ENCODE data around the gene DDX10.

DDX10 gene

DNA sequence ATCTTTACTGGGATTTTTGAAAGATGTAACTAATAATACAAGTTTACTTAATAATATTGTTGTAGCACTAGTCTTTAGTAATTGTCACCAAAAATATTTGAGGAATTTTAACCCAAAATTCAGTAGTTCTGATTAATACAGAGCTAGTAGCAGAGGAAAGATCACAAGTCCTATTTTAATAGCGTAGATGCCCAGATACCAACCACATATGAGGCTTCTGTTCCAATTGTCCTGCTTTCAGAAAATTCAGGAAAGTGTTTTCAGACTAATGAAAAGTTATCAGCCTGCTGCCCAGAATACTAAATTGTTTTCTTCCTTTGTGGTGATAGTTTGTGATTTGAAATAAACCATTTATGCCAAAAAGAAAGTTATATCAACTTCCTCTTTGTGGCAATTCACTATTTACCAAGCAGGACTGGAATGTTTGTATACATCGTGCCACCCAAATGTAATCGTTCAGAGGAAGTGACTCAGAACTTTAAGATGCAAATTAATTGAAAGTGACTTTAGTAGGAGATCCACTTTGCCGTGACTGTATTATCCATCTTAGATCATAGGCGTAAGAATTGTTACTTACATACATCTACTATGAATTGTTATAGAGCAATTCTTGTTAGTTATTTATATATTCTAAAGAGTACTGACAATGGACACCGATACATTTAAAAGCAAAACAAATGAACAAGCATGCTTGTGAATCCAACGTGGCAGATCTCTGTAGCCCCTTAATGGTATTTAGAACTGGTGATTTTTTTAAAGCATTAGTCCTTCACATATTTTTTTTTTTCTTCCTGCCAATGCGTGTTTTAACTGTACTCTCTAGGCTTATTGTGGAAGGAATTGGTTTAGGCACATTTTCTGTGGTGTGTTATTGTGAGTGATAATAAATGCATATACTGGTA lies 231.0 kb downstream of the DDX10 start:
- H3K36me3 ChIP-seq (ENCODE audit: control insufficient read depth, insufficient read depth, low read length, severe bottlenecking) = no peaks in the 10 kb centered on the region
- no peaks in the 10 kb centered on the region for H3K4me1 ChIP-seq (ENCODE audit: control insufficient read depth, insufficient read depth, low read length)
- H3K9ac ChIP-seq (ENCODE audit: low read length) = no peak overlapping the region
- peak; percentile 65 for DNase-seq (ENCODE audit: low read depth)
- no peaks in the 10 kb centered on the region for H3K27me3 ChIP-seq (replicated peaks; ENCODE audit: control insufficient read depth, insufficient read depth, low read length)
- H3K9me3 ChIP-seq (ENCODE audit: control insufficient read depth, low read length) = no peaks in the 10 kb centered on the region
- H3K4me3 ChIP-seq (ENCODE audit: low read length) = no peak overlapping the region

DNA sequence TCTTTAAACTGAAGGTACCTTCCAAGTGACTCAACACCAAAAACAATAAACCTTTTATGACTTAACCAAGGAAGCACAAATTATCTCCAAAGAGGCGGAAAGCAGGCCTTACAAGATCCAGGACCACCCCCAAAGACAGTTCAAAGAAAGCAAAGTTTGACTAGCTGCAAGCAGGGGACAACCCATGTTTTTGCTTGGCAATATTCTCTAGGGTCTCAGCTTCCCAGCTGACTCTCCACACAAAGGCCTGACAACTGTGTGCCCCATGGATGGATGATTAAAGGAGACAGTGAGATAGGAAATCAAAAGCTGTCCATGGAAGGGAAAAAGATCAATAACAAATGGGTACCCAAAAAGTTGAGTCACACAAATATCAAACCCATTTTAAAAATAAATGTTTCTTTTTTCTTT lies 232.2 kb downstream of the DDX10 start:
- no peak overlapping the region for H3K4me3 ChIP-seq (ENCODE audit: low read length)
- H3K36me3 ChIP-seq (ENCODE audit: control insufficient read depth, insufficient read depth, low read length, severe bottlenecking) = no peaks in the 10 kb centered on the region
- H3K9me3 ChIP-seq (ENCODE audit: control insufficient read depth, low read length) = no peaks in the 10 kb centered on the region
- H3K4me1 ChIP-seq (ENCODE audit: control insufficient read depth, insufficient read depth, low read length) = no peaks in the 10 kb centered on the region
- DNase-seq (ENCODE audit: low read depth) = peak; percentile 4
- H3K27me3 ChIP-seq (replicated peaks; ENCODE audit: control insufficient read depth, insufficient read depth, low read length) = no peaks in the 10 kb centered on the region
- H3K9ac ChIP-seq (ENCODE audit: low read length) = no peak overlapping the region

DNA sequence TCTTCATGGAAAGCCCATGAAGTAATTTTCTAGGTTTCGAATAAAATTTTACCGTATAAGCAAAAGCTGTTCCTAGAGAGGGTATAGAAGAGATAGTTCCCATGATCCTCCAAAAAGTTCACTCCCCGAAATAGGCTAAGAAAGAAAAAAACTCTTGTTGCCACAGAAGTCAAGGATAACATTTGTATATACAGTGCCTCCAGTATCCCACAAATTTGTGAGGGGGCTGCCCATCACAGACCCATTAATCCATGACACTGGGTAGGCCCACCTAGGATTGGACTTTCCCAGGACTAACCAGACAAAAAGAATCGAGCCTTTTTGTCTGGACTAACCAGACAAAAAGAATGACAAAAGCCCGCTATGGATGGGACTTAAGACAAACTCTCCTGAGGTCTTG lies 233.0 kb downstream of the DDX10 start:
- Histone ChIP-seq H3K27me3 (replicated peaks; ENCODE audit: control insufficient read depth, insufficient read depth, low read length) (no peaks in the 10 kb centered on the region), H3K4me1 (ENCODE audit: control insufficient read depth, insufficient read depth, low read length) (no peaks in the 10 kb centered on the region), H3K4me3 (ENCODE audit: low read length) (no peak overlapping the region), H3K9me3 (ENCODE audit: control insufficient read depth, low read length) (no peaks in the 10 kb centered on the region), H3K36me3 (ENCODE audit: control insufficient read depth, insufficient read depth, low read length, severe bottlenecking) (no peaks in the 10 kb centered on the region), H3K9ac (ENCODE audit: low read length) (no peak overlapping the region)
- DNase-seq (ENCODE audit: low read depth) = no peak

DNA sequence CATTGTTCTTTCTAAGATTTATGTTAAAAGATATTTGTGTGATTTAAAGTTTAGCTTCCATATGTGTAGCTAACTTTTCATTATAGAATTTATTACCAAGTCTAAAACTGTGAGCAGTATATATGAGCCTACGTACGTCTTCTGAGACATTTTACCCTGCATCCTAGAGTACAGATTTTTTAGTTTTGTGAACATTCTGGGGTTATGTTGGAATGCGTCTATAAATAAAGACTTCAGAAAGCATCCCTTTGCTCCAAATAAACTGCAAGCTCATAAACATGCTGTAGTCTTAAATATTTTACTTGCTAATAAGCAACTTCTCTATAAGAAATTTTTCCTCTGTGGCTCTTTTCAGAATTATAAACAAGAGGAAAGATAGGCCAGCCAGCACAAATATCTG lies 236.5 kb downstream of the DDX10 start:
- Histone ChIP-seq H3K4me1 (ENCODE audit: control insufficient read depth, insufficient read depth, low read length) (peaks cover 6% of the 10 kb centered on the region), H3K9me3 (ENCODE audit: control insufficient read depth, low read length) (no peaks in the 10 kb centered on the region), H3K4me3 (ENCODE audit: low read length) (no peak overlapping the region), H3K9ac (ENCODE audit: low read length) (no peak overlapping the region), H3K36me3 (ENCODE audit: control insufficient read depth, insufficient read depth, low read length, severe bottlenecking) (no peaks in the 10 kb centered on the region), H3K27me3 (replicated peaks; ENCODE audit: control insufficient read depth, insufficient read depth, low read length) (no peaks in the 10 kb centered on the region)
- DNase-seq (ENCODE audit: low read depth) = no peak

DNA sequence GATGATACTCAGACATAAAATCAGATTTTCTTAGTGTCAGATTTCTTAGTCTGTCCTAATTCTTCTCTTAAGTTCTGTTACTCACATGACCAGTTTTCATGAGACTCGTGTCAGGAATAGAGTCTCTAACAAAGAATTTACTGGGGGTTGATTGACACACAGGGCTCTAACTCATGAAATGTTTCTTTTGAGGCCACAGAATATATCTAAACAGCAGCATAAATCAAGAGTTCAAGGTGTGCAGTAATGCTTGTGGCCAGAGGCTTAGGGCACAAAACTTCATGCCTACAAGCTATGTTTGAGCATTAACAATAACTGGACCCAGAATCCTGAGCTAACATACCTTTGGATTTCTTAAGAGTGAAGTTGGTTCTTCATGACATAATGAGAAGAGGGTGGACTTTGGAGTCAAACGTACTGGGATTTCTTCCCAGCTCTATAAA lies 237.2 kb downstream of the DDX10 start:
- H3K36me3 ChIP-seq (ENCODE audit: control insufficient read depth, insufficient read depth, low read length, severe bottlenecking) = no peaks in the 10 kb centered on the region
- H3K9me3 ChIP-seq (ENCODE audit: control insufficient read depth, low read length) = no peaks in the 10 kb centered on the region
- H3K4me3 ChIP-seq (ENCODE audit: low read length) = no peak overlapping the region
- H3K9ac ChIP-seq (ENCODE audit: low read length) = no peak overlapping the region
- no peak for DNase-seq (ENCODE audit: low read depth)
- no peaks in the 10 kb centered on the region for H3K27me3 ChIP-seq (replicated peaks; ENCODE audit: control insufficient read depth, insufficient read depth, low read length)
- H3K4me1 ChIP-seq (ENCODE audit: control insufficient read depth, insufficient read depth, low read length) = peaks cover 13% of the 10 kb centered on the region

DNA sequence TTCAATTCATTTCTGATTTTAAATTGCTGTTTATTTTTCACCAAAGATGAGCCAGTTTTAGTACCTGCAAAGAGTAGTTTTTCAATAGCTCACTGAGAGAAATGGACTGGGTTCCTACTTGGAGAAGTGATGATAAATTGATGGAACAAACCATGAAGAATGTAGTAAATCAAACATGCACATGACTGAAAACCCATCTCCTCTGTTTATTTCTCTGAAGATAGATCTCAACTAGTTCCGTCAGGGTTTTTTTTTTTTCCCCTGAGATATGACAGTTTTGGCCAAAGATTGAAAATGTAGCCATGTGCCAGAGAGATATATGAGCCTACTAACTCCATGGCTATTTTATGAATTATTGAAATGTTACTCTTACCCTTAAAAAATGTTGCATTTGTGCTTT lies 239.6 kb downstream of the DDX10 start:
- H3K4me3 ChIP-seq (ENCODE audit: low read length) = no peak overlapping the region
- no peaks in the 10 kb centered on the region for H3K9me3 ChIP-seq (ENCODE audit: control insufficient read depth, low read length)
- peaks cover 18% of the 10 kb centered on the region for H3K4me1 ChIP-seq (ENCODE audit: control insufficient read depth, insufficient read depth, low read length)
- H3K27me3 ChIP-seq (replicated peaks; ENCODE audit: control insufficient read depth, insufficient read depth, low read length) = no peaks in the 10 kb centered on the region
- DNase-seq (ENCODE audit: low read depth) = no peak
- no peaks in the 10 kb centered on the region for H3K36me3 ChIP-seq (ENCODE audit: control insufficient read depth, insufficient read depth, low read length, severe bottlenecking)
- H3K9ac ChIP-seq (ENCODE audit: low read length) = no peak overlapping the region

DNA sequence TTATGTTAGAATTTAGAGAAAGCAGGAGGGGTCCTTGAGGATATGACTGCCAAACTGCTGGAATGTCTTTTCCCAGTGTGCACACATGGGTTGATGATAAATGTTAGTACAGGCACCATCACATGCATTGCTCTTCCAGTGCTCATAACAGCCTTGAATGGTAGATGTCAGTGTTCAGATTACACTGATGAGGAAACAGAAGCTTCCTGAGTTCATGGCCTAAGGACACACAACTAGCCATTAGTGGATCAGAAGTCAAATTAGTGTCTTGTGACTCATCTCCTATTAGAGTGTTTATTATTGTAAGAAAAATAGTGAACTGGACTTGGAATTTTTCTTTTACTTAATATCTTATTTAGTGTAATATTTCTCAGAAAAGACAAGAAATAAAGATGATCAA lies 241.5 kb downstream of the DDX10 start:
- Histone ChIP-seq H3K27me3 (replicated peaks; ENCODE audit: control insufficient read depth, insufficient read depth, low read length) (no peaks in the 10 kb centered on the region), H3K36me3 (ENCODE audit: control insufficient read depth, insufficient read depth, low read length, severe bottlenecking) (no peaks in the 10 kb centered on the region), H3K9ac (ENCODE audit: low read length) (no peak overlapping the region), H3K9me3 (ENCODE audit: control insufficient read depth, low read length) (no peaks in the 10 kb centered on the region), H3K4me3 (ENCODE audit: low read length) (no peak overlapping the region), H3K4me1 (ENCODE audit: control insufficient read depth, insufficient read depth, low read length) (peaks cover 18% of the 10 kb centered on the region)
- DNase-seq (ENCODE audit: low read depth) = peak; percentile 38

DNA sequence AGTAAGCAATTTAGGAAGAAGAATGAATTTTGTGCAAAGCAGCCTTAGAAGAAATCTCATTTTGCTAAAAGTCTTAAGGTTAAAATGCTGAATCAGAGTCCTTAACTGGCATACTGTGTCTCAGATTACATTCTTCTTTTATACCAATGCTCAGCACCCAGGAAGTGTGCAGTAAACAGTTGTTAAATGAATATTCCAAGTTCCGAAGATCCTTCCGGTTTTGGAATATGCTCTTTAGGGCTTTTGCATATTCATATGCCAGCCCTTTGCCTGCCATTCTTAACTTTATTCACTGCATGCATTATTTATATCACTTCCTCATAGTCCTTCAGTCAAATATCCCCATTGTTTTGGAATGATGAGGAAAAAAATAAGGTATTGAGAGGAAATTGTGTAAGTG lies 242.0 kb downstream of the DDX10 start:
- H3K9me3 ChIP-seq (ENCODE audit: control insufficient read depth, low read length) = no peaks in the 10 kb centered on the region
- H3K4me1 ChIP-seq (ENCODE audit: control insufficient read depth, insufficient read depth, low read length) = peaks cover 18% of the 10 kb centered on the region
- H3K4me3 ChIP-seq (ENCODE audit: low read length) = no peak overlapping the region
- H3K36me3 ChIP-seq (ENCODE audit: control insufficient read depth, insufficient read depth, low read length, severe bottlenecking) = no peaks in the 10 kb centered on the region
- no peaks in the 10 kb centered on the region for H3K27me3 ChIP-seq (replicated peaks; ENCODE audit: control insufficient read depth, insufficient read depth, low read length)
- no peak overlapping the region for H3K9ac ChIP-seq (ENCODE audit: low read length)
- DNase-seq (ENCODE audit: low read depth) = peak; percentile 56

DNA sequence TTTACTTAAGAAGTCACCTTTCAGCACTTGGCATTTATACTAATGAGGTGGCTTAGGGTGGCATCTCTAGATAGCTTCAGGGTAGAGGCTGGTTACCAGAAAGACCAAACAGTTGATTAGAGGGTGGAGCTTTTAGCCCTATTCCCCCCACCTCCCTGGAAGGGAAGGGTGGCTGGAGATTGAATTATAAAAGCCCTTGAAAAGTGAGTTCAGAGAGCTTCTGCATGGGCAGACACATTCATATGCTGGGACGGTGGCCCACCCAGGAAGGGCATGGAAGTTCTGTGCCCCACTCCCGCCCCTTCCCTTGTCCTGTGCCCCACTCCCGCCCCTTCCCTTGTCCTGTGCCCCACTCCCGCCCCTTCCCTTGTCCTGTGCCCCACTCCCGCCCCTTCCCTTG lies 244.2 kb downstream of the DDX10 start:
- Histone ChIP-seq H3K4me1 (ENCODE audit: control insufficient read depth, insufficient read depth, low read length) (peaks cover 18% of the 10 kb centered on the region), H3K9ac (ENCODE audit: low read length) (no peak overlapping the region), H3K4me3 (ENCODE audit: low read length) (no peak overlapping the region), H3K27me3 (replicated peaks; ENCODE audit: control insufficient read depth, insufficient read depth, low read length) (no peaks in the 10 kb centered on the region), H3K36me3 (ENCODE audit: control insufficient read depth, insufficient read depth, low read length, severe bottlenecking) (no peaks in the 10 kb centered on the region), H3K9me3 (ENCODE audit: control insufficient read depth, low read length) (no peaks in the 10 kb centered on the region)
- no peak for DNase-seq (ENCODE audit: low read depth)

DNA sequence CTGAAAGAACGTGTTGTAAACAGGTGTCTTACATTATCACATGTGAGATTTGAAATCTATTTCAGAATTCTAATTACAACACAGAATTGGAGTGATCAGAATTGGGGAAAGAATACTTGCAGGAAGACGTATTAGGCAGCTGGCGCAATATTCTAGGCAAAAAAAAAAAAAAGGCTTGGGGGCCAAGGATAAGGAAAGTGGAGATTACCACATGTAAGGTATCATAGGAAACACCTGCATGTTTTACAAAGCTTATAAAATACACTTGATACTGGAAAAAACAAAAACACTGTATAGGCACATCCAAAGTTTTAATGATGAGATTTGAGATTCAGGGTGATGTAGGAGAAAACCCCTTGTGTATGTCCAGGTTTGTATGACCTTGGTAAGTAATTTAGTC lies 245.1 kb downstream of the DDX10 start:
- H3K36me3 ChIP-seq (ENCODE audit: control insufficient read depth, insufficient read depth, low read length, severe bottlenecking) = no peaks in the 10 kb centered on the region
- H3K9me3 ChIP-seq (ENCODE audit: control insufficient read depth, low read length) = no peaks in the 10 kb centered on the region
- H3K4me1 ChIP-seq (ENCODE audit: control insufficient read depth, insufficient read depth, low read length) = peaks cover 18% of the 10 kb centered on the region
- DNase-seq (ENCODE audit: low read depth) = no peak
- no peak overlapping the region for H3K9ac ChIP-seq (ENCODE audit: low read length)
- H3K4me3 ChIP-seq (ENCODE audit: low read length) = no peak overlapping the region
- H3K27me3 ChIP-seq (replicated peaks; ENCODE audit: control insufficient read depth, insufficient read depth, low read length) = no peaks in the 10 kb centered on the region

DNA sequence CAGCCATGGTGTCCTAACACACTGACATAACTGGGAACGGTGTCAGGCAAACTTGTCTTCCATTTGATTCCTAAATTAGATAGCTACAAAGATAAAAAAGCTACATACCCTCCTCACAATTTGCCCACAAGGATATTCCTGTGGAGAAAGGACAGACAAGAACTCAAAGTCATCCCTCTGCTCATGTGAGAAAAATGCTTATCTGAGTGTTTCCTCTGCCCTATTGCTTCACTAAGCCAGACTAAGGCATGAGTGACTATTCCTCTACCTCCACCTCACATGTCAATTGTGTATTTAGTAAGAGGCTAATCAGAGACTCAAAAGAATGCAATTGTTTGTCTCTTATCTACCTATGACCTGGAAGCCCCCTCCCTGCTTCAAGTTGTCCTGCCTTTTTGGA lies 247.7 kb downstream of the DDX10 start:
- Histone ChIP-seq H3K9me3 (ENCODE audit: control insufficient read depth, low read length) (no peaks in the 10 kb centered on the region), H3K4me1 (ENCODE audit: control insufficient read depth, insufficient read depth, low read length) (no peaks in the 10 kb centered on the region), H3K27me3 (replicated peaks; ENCODE audit: control insufficient read depth, insufficient read depth, low read length) (no peaks in the 10 kb centered on the region), H3K9ac (ENCODE audit: low read length) (no peak overlapping the region), H3K36me3 (ENCODE audit: control insufficient read depth, insufficient read depth, low read length, severe bottlenecking) (no peaks in the 10 kb centered on the region), H3K4me3 (ENCODE audit: low read length) (no peak overlapping the region)
- peak; percentile 29 for DNase-seq (ENCODE audit: low read depth)

DNA sequence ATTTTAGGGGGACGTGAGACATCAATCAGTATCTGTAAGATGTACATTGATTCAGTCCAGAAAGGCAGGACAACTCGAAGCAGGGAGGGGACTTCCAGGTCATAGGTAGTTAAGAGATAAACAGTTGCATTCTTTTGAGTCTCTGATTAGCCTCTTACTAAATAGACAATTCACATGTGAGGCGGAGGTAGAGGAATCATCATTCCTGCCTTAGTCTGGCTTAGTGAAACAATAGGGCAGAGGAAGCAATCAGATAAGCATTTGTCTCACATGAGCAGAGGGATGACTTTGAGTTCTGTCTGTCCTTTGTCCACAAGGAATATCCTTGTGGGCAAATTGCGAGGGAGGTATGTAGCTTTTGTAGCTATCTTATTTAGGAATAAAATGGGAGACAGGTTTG lies 248.3 kb downstream of the DDX10 start:
- H3K36me3 ChIP-seq (ENCODE audit: control insufficient read depth, insufficient read depth, low read length, severe bottlenecking) = no peaks in the 10 kb centered on the region
- DNase-seq (ENCODE audit: low read depth) = no peak
- no peak overlapping the region for H3K4me3 ChIP-seq (ENCODE audit: low read length)
- H3K9me3 ChIP-seq (ENCODE audit: control insufficient read depth, low read length) = no peaks in the 10 kb centered on the region
- no peak overlapping the region for H3K9ac ChIP-seq (ENCODE audit: low read length)
- H3K27me3 ChIP-seq (replicated peaks; ENCODE audit: control insufficient read depth, insufficient read depth, low read length) = no peaks in the 10 kb centered on the region
- no peaks in the 10 kb centered on the region for H3K4me1 ChIP-seq (ENCODE audit: control insufficient read depth, insufficient read depth, low read length)

All from adipocyte (in vitro differentiated cells).